ENCODE measurements around the gene UMAD1. TPM values are rescaled to one million over a fixed set of nuclear protein-coding genes. Genes with fewer than 3 reads are reported as not detected.

Gene UMAD1
- total and polyA plus RNA-seq, 2 of the 4 experiments (the other 2 are of a cell fraction), result 5.2 to 8.4 TPM

GRCh38 chr7:7665031-7665430 lies 24.5 kb downstream of the UMAD1 start:
- H2AFZ ChIP-seq (replicated peaks; ENCODE audit: low read length, poor library complexity), result no peak overlapping the region
- no peaks in the 10 kb centered on the region for H4K20me1 ChIP-seq (ENCODE audit: insufficient read depth, low read length)
- no peak for ATAC-seq (ENCODE audit: low read depth)
- TF ChIP-seq BHLHE40 (IDR thresholded peaks at IDR 0.05; ENCODE audit: low read depth, low read length) (no peak), USF2 (IDR thresholded peaks at IDR 0.05; ENCODE audit: low read depth, low read length) (no peak), RCOR1 (IDR thresholded peaks at IDR 0.05; ENCODE audit: insufficient replicate concordance, low read length) (no peak), SMC3 (IDR thresholded peaks at IDR 0.05; ENCODE audit: low read depth, low read length) (no peak), RFX5 (IDR thresholded peaks at IDR 0.05; ENCODE audit: low read depth, low read length) (no peak), CHD1 (IDR thresholded peaks at IDR 0.05; ENCODE audit: low read depth, low read length) (no peak), POLR2A (IDR thresholded peaks at IDR 0.05; ENCODE audit: low read depth, low read length) (no peak), MXI1 (IDR thresholded peaks at IDR 0.05; ENCODE audit: borderline replicate concordance, low read depth, low read length) (no peak), NFE2L2 (IDR thresholded peaks at IDR 0.05; ENCODE audit: low read depth, low read length) (no peak), RAD21 (IDR thresholded peaks at IDR 0.05; ENCODE audit: low read length) (no peak), MAFK (IDR thresholded peaks at IDR 0.05; ENCODE audit: low read depth, low read length) (no peak)
- TF ChIP-seq, protein P1, sequence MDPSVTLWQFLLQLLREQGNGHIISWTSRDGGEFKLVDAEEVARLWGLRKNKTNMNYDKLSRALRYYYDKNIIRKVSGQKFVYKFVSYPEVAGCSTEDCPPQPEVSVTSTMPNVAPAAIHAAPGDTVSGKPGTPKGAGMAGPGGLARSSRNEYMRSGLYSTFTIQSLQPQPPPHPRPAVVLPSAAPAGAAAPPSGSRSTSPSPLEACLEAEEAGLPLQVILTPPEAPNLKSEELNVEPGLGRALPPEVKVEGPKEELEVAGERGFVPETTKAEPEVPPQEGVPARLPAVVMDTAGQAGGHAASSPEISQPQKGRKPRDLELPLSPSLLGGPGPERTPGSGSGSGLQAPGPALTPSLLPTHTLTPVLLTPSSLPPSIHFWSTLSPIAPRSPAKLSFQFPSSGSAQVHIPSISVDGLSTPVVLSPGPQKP (IDR thresholded peaks at IDR 0.05; ENCODE audit: borderline replicate concordance, low read depth, low read length), result no peak
- H3K4me1 ChIP-seq (ENCODE audit: control insufficient read depth, insufficient read depth, low read length), result no peaks in the 10 kb centered on the region
- no peak overlapping the region for H3K4me2 ChIP-seq (ENCODE audit: low read depth, low read length)
- H4K91ac ChIP-seq (ENCODE audit: insufficient read depth, low read depth, low read length), result no peak overlapping the region
- H2BK20ac ChIP-seq (ENCODE audit: low read depth, low read length), result no peak overlapping the region
- no peak overlapping the region for H3K4me3 ChIP-seq (ENCODE audit: insufficient read depth, low read depth, low read length)
- H2BK120ac ChIP-seq (ENCODE audit: low read depth, low read length), result no peak overlapping the region
- intact Hi-C loops (cut with micrococcal nuclease), result no loop called here
- no peak overlapping the region for H2BK5ac ChIP-seq (ENCODE audit: low read depth, low read length, poor library complexity, severe bottlenecking)
- no peak overlapping the region for H4K8ac ChIP-seq (ENCODE audit: low read depth in 2 of 2, low read length in 2 of 2)
- no peak overlapping the region for H3K18ac ChIP-seq (ENCODE audit: low read depth, low read length)
- in situ Hi-C loops (cut with MboI; ENCODE audit: low sequenced_read_pairs), result loop anchor here (25.0 kb wide), 1 partner anchor 547 kb away; no protein-coding TSS in a partner anchor
- BruUV-seq (replicated peaks), result no TSS peak
- no peak overlapping the region for H4K5ac ChIP-seq (ENCODE audit: low read depth, low read length)
- dilution Hi-C loops (cut with HindIII; ENCODE audit: low sequenced_read_pairs, unreplicated experiment), result no loop called here
- H3K36me3 ChIP-seq (ENCODE audit: control insufficient read depth, insufficient read depth, low read length), result no peaks in the 10 kb centered on the region
- no peaks in the 10 kb centered on the region for H3K9me3 ChIP-seq (ENCODE audit: control insufficient read depth, insufficient read depth, low read length)
- no peak overlapping the region for H3K23ac ChIP-seq (ENCODE audit: low read depth, low read length)
- ChIA-PET CTCF (no interaction called here), POLR2A (ENCODE audit: unreplicated experiment) (no interaction called here)
- no peak overlapping the region for H3K4ac ChIP-seq (ENCODE audit: low read depth, low read length)
- H3K14ac ChIP-seq (replicated peaks; ENCODE audit: low read depth, low read length), result no peak overlapping the region
- H3K9me1 ChIP-seq (ENCODE audit: insufficient read depth, low read length), result no peaks in the 10 kb centered on the region
- no CpG with 5 or more reads among the region's 1 CpG for WGBS, 2 experiments (ENCODE audit: extremely low coverage in 2 of 2, insufficient read length in 1 of 2)
- DNase-seq, result no peak
- H3K27ac ChIP-seq (ENCODE audit: insufficient read depth, low read length), result no peak overlapping the region
- peaks cover 0 to 5% of the 10 kb centered on the region in 2 experiments; a peak in 2 of 4 replicates for H3K79me1 ChIP-seq (ENCODE audit: low read depth in 1 of 2, low read length in 2 of 2)
- no peak overlapping the region for H3K56ac ChIP-seq (ENCODE audit: extremely low read depth, insufficient read depth, low read length)
- H2BK15ac ChIP-seq (ENCODE audit: low read depth, low read length), result no peak overlapping the region
- no peak overlapping the region for H3K9ac ChIP-seq (ENCODE audit: low read depth, low read length)
- H3K27me3 ChIP-seq (ENCODE audit: control insufficient read depth, insufficient read depth, low read length), result no peaks in the 10 kb centered on the region
- H2AK9ac ChIP-seq (replicated peaks; ENCODE audit: low read depth, low read length, poor library complexity), result no peak overlapping the region
- H2AK5ac ChIP-seq (ENCODE audit: low read depth, low read length), result no peak overlapping the region
